Right atrium auricular region (tissue), 2 donors: Measurements from ENCODE around the gene ASS1. TPM values are rescaled to one million over a fixed set of nuclear protein-coding genes. Genes with fewer than 3 reads are reported as not detected.
A peak's percentile ranks its signal among the peaks of the same experiment; 100 is the strongest.

Experiments
- DNase-seq: peaks from one replicate; pipeline ENCODE4 v3.0.0-alpha.2; 2019; ENCODE audit warnings: low spot score
- H3K27ac ChIP-seq, 2 donors: fragments of 200-600 bp; sonication (generic); 1 replicate in 1 of 2; 2 replicates in 1 of 2; pipeline ENCODE4 v1.5.1; 2016 to 2019
- H3K27me3 ChIP-seq, 2 donors: fragments of 200-600 bp; sonication (generic); one replicate each; pipeline versions ENCODE4 v1.5.1 to v1.6.0; 2017 to 2019
- H3K36me3 ChIP-seq: fragments of 200-600 bp; sonication (generic); one replicate; pipeline ENCODE4 v1.5.1; 2016
- H3K4me1 ChIP-seq, 2 donors: fragments of 200-600 bp; sonication (generic); one replicate each; pipeline versions ENCODE4 v1.5.1 to v1.6.0; 2017 to 2019
- H3K4me3 ChIP-seq, 2 donors: fragments of 200-600 bp; sonication (generic); 1 replicate in 1 of 2; 2 replicates in 1 of 2; pipeline ENCODE4 v1.5.1; 2017 to 2019; ENCODE audit warnings: mild to moderate bottlenecking in 1 of 2, moderate library complexity in 1 of 2
- H3K9me3 ChIP-seq, 2 donors: fragments of 200-600 bp; sonication (generic); one replicate each; pipeline ENCODE4 v1.5.1; 2019
- total RNA-seq, 2 donors: library from RNA; depleted of rRNA; stranded (reverse); fragments of >200 nt; gene quantifications; one replicate each; pipeline ENCODE4 v1.1.0, GENCODE V29; 2016
- TF ChIP-seq, protein P1 (sequence below), 2 donors: fragments of 200-600 bp; sonication (generic); IDR thresholded peaks; one replicate each; pipeline ENCODE4 v1.5.1; 2019; ENCODE audit warnings: antibody characterized with exemption in 2 of 2

Gene ASS1
- total RNA-seq, 2 donors from 2014 or later, result 75.3 to 110 TPM

DNA sequence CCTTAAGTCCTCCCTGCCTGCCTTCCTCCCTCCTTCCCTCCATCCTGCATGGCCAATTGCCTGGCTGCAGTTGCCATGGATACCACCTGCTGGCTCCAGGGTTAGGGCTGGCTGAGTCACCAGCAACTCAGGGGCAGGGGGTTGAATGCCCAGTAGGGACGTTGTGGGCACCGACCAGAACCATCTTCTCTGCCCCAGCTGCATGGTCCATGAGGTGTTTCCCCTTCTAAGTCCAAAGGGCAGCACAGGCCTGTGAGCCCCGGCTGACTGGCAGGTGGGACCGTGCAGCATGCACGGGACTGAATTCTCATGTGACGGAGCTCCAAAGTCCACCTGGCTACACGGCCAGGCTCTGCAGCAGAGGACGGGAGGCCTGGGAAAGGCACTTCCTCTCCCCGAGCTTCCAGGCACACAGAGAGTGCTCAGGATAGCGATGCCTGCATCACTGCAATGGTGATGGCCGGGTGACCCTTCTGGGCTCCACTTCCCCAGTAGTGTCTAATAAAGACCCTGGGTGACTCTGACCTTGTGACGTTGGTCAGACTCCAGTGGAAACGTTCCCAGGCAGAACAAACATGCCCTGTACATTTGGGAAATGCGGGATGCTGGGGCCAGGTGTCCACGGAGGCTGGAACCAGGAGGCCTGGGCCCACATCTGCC is 5.7 kb downstream of the ASS1 start:
- Histone ChIP-seq H3K36me3 (no peaks in the 10 kb centered on the region), H3K27me3 (no peaks in the 10 kb centered on the region), H3K4me1 (peaks cover 0 to 87% of the 10 kb centered on the region in 2 donors), H3K9me3 (no peaks in the 10 kb centered on the region), H3K27ac (peak overlapping the region; percentile 74 to 78), H3K4me3 (no peak overlapping the region)
- DNase-seq, result no peak
- TF ChIP-seq, protein P1, sequence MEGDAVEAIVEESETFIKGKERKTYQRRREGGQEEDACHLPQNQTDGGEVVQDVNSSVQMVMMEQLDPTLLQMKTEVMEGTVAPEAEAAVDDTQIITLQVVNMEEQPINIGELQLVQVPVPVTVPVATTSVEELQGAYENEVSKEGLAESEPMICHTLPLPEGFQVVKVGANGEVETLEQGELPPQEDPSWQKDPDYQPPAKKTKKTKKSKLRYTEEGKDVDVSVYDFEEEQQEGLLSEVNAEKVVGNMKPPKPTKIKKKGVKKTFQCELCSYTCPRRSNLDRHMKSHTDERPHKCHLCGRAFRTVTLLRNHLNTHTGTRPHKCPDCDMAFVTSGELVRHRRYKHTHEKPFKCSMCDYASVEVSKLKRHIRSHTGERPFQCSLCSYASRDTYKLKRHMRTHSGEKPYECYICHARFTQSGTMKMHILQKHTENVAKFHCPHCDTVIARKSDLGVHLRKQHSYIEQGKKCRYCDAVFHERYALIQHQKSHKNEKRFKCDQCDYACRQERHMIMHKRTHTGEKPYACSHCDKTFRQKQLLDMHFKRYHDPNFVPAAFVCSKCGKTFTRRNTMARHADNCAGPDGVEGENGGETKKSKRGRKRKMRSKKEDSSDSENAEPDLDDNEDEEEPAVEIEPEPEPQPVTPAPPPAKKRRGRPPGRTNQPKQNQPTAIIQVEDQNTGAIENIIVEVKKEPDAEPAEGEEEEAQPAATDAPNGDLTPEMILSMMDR (IDR thresholded peaks at IDR 0.05), result no peak

DNA sequence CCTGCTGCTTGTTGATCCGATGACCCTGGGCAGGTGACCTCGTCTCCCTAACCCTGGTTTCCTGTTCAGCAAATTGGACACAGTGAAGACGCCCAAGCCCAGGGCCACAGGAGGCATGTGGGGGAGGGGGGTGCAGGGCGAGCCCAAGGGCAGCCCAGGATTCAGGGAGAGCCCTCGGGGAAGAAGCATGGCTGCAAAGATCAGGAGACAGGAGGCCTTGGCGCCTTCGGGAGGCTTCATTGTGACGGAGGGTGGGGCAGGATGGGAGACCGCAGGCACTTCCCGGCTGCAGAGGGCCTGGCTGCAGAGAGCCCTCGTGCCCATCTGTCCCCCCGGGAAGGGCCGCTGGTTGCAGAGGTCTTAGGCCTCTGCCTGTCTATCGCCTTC is 6.2 kb downstream of the ASS1 start:
- peaks cover 0 to 81% of the 10 kb centered on the region in 2 donors for H3K4me1 ChIP-seq
- H3K27me3 ChIP-seq, result no peaks in the 10 kb centered on the region
- no peak for DNase-seq
- TF ChIP-seq, protein P1 (IDR thresholded peaks at IDR 0.05), result no peak
- H3K4me3 ChIP-seq, result no peak overlapping the region
- no peaks in the 10 kb centered on the region for H3K9me3 ChIP-seq
- peak overlapping the region; percentile 74 to 78 for H3K27ac ChIP-seq
- no peaks in the 10 kb centered on the region for H3K36me3 ChIP-seq

DNA sequence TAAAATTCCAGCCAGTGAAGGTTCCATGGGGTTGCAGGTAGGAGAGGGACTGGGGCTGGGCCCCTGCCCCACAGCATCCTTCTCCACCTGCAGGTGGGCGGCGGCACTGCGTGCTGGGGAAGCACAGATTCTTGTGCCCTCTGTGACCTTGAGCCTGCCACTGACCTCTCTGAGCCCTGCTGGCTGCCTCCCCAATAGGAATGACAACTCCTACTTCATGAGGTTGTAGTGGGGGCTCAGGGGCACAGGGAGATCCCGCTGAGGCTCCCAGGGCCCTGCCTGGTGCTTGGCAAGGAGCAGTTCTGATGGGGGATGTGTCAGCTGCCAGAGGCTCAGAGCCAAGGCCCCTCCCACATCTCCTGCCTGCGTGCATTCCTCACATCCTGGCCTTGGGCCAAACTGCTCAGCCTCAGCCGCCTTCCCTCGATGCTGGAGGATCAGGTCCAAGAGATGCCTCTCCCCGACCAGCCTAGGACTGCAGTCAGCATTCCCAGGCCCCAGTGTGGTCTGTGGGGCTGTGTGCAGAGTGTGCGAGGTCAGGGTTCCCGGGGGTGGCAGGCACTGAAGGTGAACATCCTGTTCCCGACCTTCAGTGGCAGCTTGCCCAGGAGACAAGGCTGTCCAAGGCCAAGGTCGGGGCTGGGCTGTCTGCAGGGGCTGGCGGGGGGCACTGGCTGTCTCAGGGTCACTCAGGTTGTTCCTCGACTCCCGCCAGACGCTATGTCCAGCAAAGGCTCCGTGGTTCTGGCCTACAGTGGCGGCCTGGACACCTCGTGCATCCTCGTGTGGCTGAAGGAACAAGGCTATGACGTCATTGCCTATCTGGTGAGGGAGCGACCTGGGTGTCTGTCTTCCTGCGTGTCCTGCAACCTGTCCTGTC is 7.0 kb downstream of the ASS1 start:
- no peaks in the 10 kb centered on the region for H3K27me3 ChIP-seq
- H3K27ac ChIP-seq, result peak overlapping the region; percentile 74 to 78
- no peak overlapping the region for H3K4me3 ChIP-seq
- peaks cover 0 to 74% of the 10 kb centered on the region in 2 donors for H3K4me1 ChIP-seq
- DNase-seq, result peak; percentile 88
- no peaks in the 10 kb centered on the region for H3K9me3 ChIP-seq
- no peaks in the 10 kb centered on the region for H3K36me3 ChIP-seq
- TF ChIP-seq, protein P1 (IDR thresholded peaks at IDR 0.05), result peak; percentile 16 to 57

DNA sequence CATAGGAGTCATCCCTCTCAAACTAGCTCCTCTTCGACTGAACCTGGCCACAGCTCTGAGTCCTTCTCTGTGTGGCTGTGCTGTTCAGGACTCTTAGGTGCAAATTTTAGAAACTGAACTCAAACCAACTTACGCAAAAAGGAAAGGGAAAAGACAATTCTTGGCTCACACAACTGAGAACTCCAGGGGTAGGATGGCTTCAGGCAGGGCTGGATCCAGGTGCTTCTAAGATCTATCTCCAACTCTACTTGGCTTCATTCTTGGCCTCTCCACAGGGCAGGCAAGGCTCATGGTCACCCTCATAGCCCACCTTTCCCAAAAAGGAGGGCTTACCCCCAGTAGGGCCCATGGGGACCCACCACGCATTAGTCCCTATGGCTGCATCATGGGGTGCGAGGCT is 8.1 kb downstream of the ASS1 start:
- Histone ChIP-seq H3K4me1 (peaks cover 0 to 63% of the 10 kb centered on the region in 2 donors), H3K4me3 (no peak overlapping the region), H3K27me3 (no peaks in the 10 kb centered on the region), H3K9me3 (no peaks in the 10 kb centered on the region), H3K27ac (peak overlapping the region in 1 of 2 donors; percentile 74), H3K36me3 (no peaks in the 10 kb centered on the region)
- TF ChIP-seq, protein P1 (IDR thresholded peaks at IDR 0.05), result no peak
- DNase-seq, result no peak

DNA sequence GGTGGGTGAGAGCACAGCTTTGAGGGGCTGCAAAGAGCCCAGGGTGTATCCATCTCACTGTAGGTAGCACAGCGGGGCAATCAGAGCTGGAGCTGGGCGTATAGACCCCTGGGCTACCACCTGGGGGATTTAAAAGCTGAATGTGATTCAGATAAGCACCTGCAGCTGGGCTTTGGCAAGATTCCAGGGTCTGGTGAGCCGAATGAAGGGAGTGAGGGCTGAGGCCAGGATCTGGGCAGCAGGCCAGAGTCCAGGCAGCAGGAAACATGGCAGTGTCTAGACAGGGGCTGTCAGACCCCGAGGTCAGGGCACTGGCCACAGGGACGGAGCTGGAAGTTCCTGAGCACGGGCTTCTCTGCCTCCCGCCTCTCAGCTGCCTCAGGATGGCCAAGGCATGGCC is 8.7 kb downstream of the ASS1 start:
- peak overlapping the region in 1 of 2 donors; percentile 2 for H3K27ac ChIP-seq
- H3K4me1 ChIP-seq, result peaks cover 0 to 56% of the 10 kb centered on the region in 2 donors
- DNase-seq, result no peak

More for the DNA sequence above, 8.7 kb downstream of the ASS1 start:
- no peaks in the 10 kb centered on the region for H3K27me3 ChIP-seq
- TF ChIP-seq, protein P1 (IDR thresholded peaks at IDR 0.05), result no peak
- H3K4me3 ChIP-seq, result no peak overlapping the region
- H3K36me3 ChIP-seq, result no peaks in the 10 kb centered on the region
- H3K9me3 ChIP-seq, result no peaks in the 10 kb centered on the region
